HepG2 (cell line): ENCODE data around the gene SMARCE1. TPM values are rescaled to one million over a fixed set of nuclear protein-coding genes. Genes with fewer than 3 reads are reported as not detected.
A peak's percentile ranks its signal among the peaks of the same experiment; 100 is the strongest.

Source experiments
- ATAC-seq: fragments of 200-7000 bp; cut with Tn5 transposase; 3 replicates; pipeline ENCODE4 v1.9.1; 2020; ENCODE audit warnings: mild to moderate bottlenecking, moderate library complexity
- BruUV-seq: library from RNA; stranded (reverse); fragments of 400-500 nt; replicated peaks from 2 replicates; lab custom pipeline; 2021; lab: Mats Ljungman, UMichigan
- CTCF ChIA-PET: fragments of 300-600 bp; formaldehyde crosslinking; extraction: SDS; loops from one replicate; lab custom pipeline; 2021; ENCODE audit warnings: low total read pairs, inconsistent platforms, low intra/inter-chr PET ratio; lab: Yijun Ruan, JAX
- POLR2A ChIA-PET: fragments of 350-600 bp; sonication (Branson Sonifier 250); formaldehyde crosslinking; loops from one replicate; lab custom pipeline; 2020; ENCODE audit warnings: antibody characterized with exemption, inconsistent platforms; lab: Yijun Ruan, JAX
- DNase-seq: peaks from one replicate; pipeline ENCODE4 v3.0.0-alpha.2; 2015; ENCODE audit warnings: low spot score
- FAIRE-seq: peaks from 3 replicates; lab custom pipeline; 2011; peaks lifted over from hg19 to GRCh38; lab: Jason Lieb, UNC
- H2AFZ ChIP-seq: one replicate; pipeline ENCODE4 v1.6.1; 2011; ENCODE audit warnings: low read length, inconsistent platforms
- H3K27ac ChIP-seq: fragments of 300-600 bp; 3 replicates; pipeline ENCODE4 v1.8.0; 2011; ENCODE audit warnings: mixed run types, mild to moderate bottlenecking, mixed read lengths, low read length, inconsistent platforms; ENCODE audit not compliant: insufficient read depth; ENCODE audit errors: extremely low read length
- H3K27me3 ChIP-seq, 2 experiments: fragments of 200-600 bp in 1 of 2; 2 replicates in 1 of 2; 3 replicates in 1 of 2; pipeline versions ENCODE4 v1.6.0 to v1.8.0; 2011; ENCODE audit warnings: low read length in 2 of 2, mild to moderate bottlenecking in 2 of 2, moderate library complexity in 2 of 2, inconsistent platforms in 1 of 2; ENCODE audit not compliant: insufficient read depth in 2 of 2, control insufficient read depth in 1 of 2
- H3K36me3 ChIP-seq, 2 experiments: fragments of 200-600 bp in 1 of 2; replicated peaks in 1 of 2; 2 replicates in 1 of 2; 3 replicates in 1 of 2; pipeline versions ENCODE4 v1.5.1 to v1.8.0; 2011; ENCODE audit warnings: low read length in 2 of 2, inconsistent platforms in 1 of 2; ENCODE audit not compliant: insufficient read depth in 2 of 2, control insufficient read depth in 1 of 2
- H3K4me1 ChIP-seq: 2 replicates; pipeline ENCODE4 v1.5.1; 2012; ENCODE audit warnings: low read length, inconsistent platforms; ENCODE audit not compliant: insufficient read depth
- H3K4me2 ChIP-seq: 2 replicates; pipeline ENCODE4 v1.6.0; 2011; ENCODE audit warnings: low read depth, low read length, inconsistent platforms
- H3K4me3 ChIP-seq, 3 experiments: fragments of 200-600 bp in 1 of 3; sonication (generic), shearing (Covaris generic) in 1 of 3; replicated peaks in 1 of 3; 2 replicates each; pipeline ENCODE4 v1.5.1; 2011 to 2016; ENCODE audit warnings: low read length in 3 of 3, inconsistent platforms in 2 of 3, low read depth in 2 of 3, mild to moderate bottlenecking in 2 of 3, control low read depth in 1 of 3, mixed read lengths in 1 of 3; ENCODE audit not compliant: insufficient read depth in 1 of 3
- H3K79me2 ChIP-seq: one replicate; pipeline ENCODE4 v1.6.1; 2011; ENCODE audit warnings: low read length, inconsistent platforms; ENCODE audit not compliant: insufficient read depth
- H3K9ac ChIP-seq: 2 replicates; pipeline ENCODE4 v1.6.0; 2011; ENCODE audit warnings: mild to moderate bottlenecking, low read depth, low read length, inconsistent platforms; ENCODE audit not compliant: insufficient read depth
- H3K9me3 ChIP-seq: 2 replicates; pipeline ENCODE4 v1.5.1; 2012; ENCODE audit warnings: mild to moderate bottlenecking, low read length
- H4K20me1 ChIP-seq: 2 replicates; pipeline ENCODE4 v1.6.0; 2011; ENCODE audit warnings: inconsistent platforms, mild to moderate bottlenecking, low read length, moderate library complexity; ENCODE audit not compliant: insufficient read depth
- MATR3 ChIP-seq: sonication (generic); formaldehyde crosslinking; IDR thresholded peaks from 2 replicates; pipeline ENCODE4 v1.4.0; 2020; ENCODE audit warnings: missing genetic modification reagents
- NR2F6 ChIP-seq, 2 experiments: IDR thresholded peaks; 2 replicates each; pipeline ENCODE4 v1.6.1; 2016; ENCODE audit warnings: antibody characterized with exemption in 1 of 2, mild to moderate bottlenecking in 1 of 2
- ZBTB20 ChIP-seq: sonication (generic); formaldehyde crosslinking; IDR thresholded peaks from 2 replicates; pipeline ENCODE4 v1.8.1; 2023; ENCODE audit warnings: missing genetic modification reagents, low read depth, mild to moderate bottlenecking, borderline replicate concordance
- ZNF501 ChIP-seq: sonication (generic); formaldehyde crosslinking; IDR thresholded peaks from 2 replicates; pipeline ENCODE4 v1.5.1; 2020; ENCODE audit warnings: mild to moderate bottlenecking, moderate library complexity, missing genetic modification reagents
- WGBS: methylation state at CpG from one replicate; pipeline ENCODE4 v1.1.6; 2017; ENCODE audit warnings: low lambda C conversion rate; 5-methylcytosine and 5-hydroxymethylcytosine counted together
- in situ Hi-C: cut with HindIII; loops from 2 replicates; pipeline ENCODE4 v1.10.0; 2017; ENCODE audit warnings: low pct_unique_long_range_greater_than_20kb; ENCODE audit not compliant: extremely low pct_ligation_motif_present
- intact Hi-C: fragments of 100-400 bp; cut with micrococcal nuclease; formaldehyde crosslinking; loops from one replicate; pipeline ENCODE4 v1.10.0; 2022; ENCODE audit not compliant: unreplicated experiment
- polyA plus RNA-seq, 8 experiments: library from polyadenylated mRNA; depleted of rRNA in 3 of 8; stranded (reverse) in 7 of 8; unstranded in 1 of 8; fragments of >200 nt; fragmentation: Illumina TruSeq in 4 of 8; extraction: Trizol in 4 of 8; gene quantifications; 2 replicates each; pipeline versions ENCODE4 v1.2.1 to v1.2.3, GENCODE V29; 2011 to 2016; ENCODE audit warnings: low read depth in 4 of 8, missing spikeins in 1 of 8, mixed read lengths in 1 of 8; ENCODE audit not compliant: insufficient read depth in 1 of 8
- total RNA-seq, 5 experiments: library from RNA; depleted of rRNA; stranded (reverse); fragments of >200 nt; fragmentation: Illumina TruSeq; extraction: Trizol; gene quantifications; 2 replicates each; pipeline ENCODE4 v1.2.3, GENCODE V29; 2016; ENCODE audit warnings: low read depth in 1 of 5
- TF ChIP-seq, protein P1 (sequence below): sonication (generic); formaldehyde crosslinking; IDR thresholded peaks from 2 replicates; pipeline ENCODE4 v1.4.0; 2020; ENCODE audit warnings: mild to moderate bottlenecking, low read depth, missing genetic modification reagents
- TF ChIP-seq, protein P2 (sequence below): IDR thresholded peaks from 2 replicates; pipeline ENCODE4 v1.6.1; 2016; ENCODE audit warnings: missing biosample characterization, missing genetic modification reagents, low read depth

SMARCE1 gene
- total and polyA plus RNA-seq, 2 of the 13 experiments (the other 11 are each of a cell fraction or from before 2014, with no cell fraction given), result 43.5 to 127 TPM

DNA sequence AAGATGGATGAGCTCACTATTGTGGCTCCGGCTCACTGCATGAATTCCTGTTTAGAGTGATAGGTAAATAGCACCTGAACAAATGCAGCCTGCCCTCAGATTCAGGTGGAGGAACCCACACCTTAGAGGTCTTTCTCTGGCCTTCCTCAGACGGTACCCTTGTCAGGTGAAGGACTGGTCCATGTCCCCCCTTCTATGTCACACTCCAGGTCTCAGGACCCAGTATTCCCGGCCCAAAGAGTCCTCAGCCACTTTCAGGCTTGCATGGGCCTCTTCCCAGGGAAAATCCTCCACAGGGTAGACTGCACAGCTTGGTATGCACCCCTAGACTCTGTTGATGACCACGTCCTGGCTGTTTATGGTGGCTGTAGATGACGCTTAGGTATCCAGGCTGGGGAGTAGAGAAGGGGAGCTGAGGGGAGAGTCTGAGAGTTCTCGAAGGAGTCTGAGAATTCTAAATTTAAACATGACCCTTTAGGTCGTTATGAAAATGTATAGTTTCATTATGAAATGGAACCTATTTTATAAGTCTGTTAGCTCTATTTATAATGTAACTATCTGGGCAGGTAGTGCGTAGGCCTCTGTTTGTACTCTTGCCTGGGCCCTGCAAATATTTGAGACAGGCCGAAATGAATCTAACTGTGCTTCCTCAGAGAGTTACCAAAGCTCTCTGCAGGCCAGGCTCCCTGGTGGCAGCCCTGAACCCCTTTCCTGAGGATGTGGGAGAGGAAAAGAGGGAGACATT lies 49.9 kb downstream of the SMARCE1 start:
- no peaks in the 10 kb centered on the region for H3K79me2 ChIP-seq
- WGBS, result 74% methylated on average over 9 of the region's 9 CpGs
- no peak overlapping the region for H3K27ac ChIP-seq
- in situ Hi-C loops, result no loop called here
- H4K20me1 ChIP-seq, result no peaks in the 10 kb centered on the region
- peak overlapping the region; percentile 37 for H2AFZ ChIP-seq
- POLR2A ChIA-PET, result no interaction called here
- peaks cover 1 to 3% of the 10 kb centered on the region in 2 experiments; a peak in 1 of 5 replicates for H3K27me3 ChIP-seq
- H3K4me1 ChIP-seq, result peaks cover 30% of the 10 kb centered on the region
- H3K36me3 ChIP-seq, result no peaks in the 10 kb centered on the region
- H3K9ac ChIP-seq, result no peak overlapping the region
- no peak overlapping the region for H3K4me3 ChIP-seq
- BruUV-seq, result no TSS peak
- no peaks in the 10 kb centered on the region for H3K9me3 ChIP-seq
- CTCF ChIA-PET, result no interaction called here
- ATAC-seq (no peak), FAIRE-seq (no peak), DNase-seq (no peak)
- H3K4me2 ChIP-seq, result peak overlapping the region; percentile 43; the same call in 1 of the 2 replicates
- intact Hi-C loops, result no loop called here
- TF ChIP-seq MATR3 (CRISPR knock-in tag), result no peak
- no peak for TF ChIP-seq NR2F6 (IDR thresholded peaks at IDR 0.05)
- TF ChIP-seq NR2F6 (CRISPR knock-in tag; IDR thresholded peaks at IDR 0.05), result no peak
- no peak for TF ChIP-seq ZNF501 (CRISPR knock-in tag)
- TF ChIP-seq, protein P1, sequence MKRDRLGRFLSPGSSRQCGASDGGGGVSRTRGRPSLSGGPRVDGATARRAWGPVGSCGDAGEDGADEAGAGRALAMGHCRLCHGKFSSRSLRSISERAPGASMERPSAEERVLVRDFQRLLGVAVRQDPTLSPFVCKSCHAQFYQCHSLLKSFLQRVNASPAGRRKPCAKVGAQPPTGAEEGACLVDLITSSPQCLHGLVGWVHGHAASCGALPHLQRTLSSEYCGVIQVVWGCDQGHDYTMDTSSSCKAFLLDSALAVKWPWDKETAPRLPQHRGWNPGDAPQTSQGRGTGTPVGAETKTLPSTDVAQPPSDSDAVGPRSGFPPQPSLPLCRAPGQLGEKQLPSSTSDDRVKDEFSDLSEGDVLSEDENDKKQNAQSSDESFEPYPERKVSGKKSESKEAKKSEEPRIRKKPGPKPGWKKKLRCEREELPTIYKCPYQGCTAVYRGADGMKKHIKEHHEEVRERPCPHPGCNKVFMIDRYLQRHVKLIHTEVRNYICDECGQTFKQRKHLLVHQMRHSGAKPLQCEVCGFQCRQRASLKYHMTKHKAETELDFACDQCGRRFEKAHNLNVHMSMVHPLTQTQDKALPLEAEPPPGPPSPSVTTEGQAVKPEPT, result no peak
- TF ChIP-seq, protein P2, sequence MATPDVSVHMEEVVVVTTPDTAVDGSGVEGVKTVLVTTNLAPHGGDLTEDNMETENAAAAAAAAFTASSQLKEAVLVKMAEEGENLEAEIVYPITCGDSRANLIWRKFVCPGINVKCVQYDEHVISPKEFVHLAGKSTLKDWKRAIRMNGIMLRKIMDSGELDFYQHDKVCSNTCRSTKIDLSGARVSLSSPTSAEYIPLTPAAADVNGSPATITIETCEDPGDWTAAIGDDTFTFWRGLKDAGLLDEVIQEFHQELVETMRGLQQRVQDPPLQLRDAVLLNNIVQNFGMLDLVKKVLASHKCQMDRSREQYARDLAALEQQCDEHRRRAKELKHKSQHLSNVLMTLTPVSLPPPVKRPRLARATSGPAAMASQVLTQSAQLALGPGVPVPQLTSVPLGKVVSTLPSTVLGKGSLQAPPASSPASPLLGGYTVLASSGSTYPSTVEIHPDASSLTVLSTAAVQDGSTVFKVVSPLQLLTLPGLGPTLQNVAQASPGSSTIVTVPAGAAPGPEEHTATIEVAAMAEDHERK, result no peak
- TF ChIP-seq ZBTB20 (CRISPR knock-in tag), result no peak
